HG03439 (cell line): Measurements from ENCODE around the gene ASB18.

Source experiments
- ATAC-seq: cut with Tn5 transposase; IDR thresholded peaks from one replicate; pipeline ENCODE4 v1.9.1; 2021; ENCODE audit warnings: mild to moderate bottlenecking, moderate library complexity; ENCODE audit not compliant: unreplicated experiment

ASB18 gene

DNA sequence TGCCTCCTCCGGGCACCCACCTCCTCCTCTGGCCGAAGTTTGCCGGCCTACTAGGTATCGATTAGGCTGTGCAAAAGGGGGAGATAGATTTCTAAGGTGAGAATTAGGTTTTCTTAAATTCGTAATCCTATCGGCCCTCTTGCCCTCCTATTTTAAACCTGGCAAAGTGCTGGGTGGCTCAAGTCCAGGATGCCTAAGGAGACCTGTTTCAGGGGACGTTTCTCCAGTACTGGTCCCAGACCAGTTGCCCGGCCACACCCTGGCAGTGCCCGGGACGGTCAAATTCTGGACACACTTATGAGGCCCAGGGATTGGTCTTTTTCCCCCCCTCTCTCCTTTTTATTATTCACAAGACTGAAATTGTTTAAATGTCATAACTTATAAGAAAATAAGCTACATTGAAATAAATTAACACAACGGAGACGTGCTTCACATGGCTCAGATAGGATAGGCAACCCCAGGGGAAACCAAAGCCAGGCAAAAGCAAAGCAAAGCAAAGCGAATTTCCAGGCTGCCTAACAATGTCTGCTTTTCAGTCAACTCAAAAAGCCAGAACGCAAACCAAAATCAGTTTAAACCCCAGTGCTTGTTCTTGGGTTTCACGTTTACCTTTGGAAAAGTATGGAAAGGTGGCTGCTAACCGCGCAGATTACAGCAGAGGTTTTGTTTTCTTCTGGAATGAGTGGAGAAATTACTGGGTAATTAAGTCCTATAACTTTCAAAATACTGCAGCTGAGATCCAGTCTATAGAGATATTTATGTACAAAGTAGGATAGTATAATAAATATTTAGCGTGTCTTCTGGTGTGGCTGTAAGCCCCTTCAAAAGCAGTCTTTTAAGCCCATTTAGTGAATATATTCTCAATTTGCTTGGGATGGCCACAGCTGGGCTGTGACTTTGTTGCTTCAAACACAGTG is 99.0 kb downstream of the ASB18 start:
- no peak for ATAC-seq

DNA sequence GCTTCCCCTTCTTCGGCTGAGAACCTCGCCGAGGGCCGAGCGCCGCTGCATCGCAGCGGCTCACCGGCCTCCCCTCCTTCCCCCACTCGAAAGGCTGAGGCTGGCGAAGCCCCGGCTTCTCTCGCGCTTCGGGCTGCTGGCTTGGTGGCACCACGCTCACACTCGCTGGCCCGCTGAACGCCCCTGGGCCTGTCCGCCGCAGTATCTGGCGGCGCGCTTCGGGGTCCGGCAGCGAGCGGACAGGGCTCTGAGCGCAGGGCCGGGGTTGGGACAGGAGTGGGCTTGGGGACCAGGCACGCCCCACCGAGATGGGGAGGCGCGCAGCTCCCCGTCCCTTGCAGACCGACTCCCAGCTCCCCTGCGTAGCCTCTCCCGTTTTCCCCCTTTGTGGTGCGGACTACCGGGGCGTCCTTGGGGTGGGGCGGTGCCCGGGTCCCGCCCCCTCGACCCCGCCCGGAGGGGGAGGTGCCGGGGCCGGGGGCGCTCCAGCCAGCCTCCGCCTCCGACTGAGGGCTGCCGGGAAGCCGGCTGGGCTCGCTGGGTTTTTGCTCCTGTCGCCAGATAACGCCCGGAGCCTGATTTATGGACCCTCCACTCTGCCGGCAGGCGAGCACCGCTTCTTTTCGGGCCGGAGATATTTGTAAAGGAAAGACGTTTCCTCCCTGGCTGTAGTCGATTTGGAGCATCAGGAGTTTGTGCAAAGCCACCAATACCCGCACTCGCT is 99.8 kb downstream of the ASB18 start:
- ATAC-seq = no peak

DNA sequence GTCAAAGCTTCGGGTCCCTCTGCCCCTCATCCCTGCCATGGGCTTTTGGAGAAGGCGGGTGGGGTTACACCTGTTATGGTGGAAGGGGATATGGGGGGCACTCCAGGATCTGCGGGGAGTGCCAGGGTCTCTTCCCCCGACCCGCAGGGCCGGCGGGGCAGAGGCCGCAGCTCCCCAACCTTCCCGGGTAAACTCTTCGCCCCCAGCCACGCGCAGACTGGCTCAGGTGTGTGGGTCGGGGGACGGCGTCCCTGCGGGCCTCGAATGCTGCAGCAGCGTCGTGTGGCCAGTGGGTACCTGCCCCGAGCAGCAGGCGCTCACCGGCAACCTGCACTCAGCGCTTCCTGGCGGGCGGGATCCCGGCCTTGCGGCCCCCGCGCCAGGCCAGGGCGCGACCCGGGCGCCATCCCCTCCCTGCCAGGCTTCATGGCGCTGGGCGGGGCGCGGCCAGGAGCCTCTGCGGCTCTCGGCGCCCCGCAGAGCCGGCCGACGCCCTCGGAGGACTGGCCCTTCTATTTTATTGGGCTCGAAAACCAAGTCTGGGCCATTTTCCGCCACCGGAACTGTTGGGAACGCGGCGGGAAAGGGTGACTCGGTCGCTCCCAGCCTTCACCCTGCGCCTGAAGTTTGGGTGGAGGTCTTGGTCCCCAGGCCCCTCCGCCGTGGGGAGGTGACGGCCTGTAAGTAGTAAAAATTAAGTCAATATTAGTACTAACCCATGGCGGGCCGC is 100.6 kb downstream of the ASB18 start:
- ATAC-seq = no peak

DNA sequence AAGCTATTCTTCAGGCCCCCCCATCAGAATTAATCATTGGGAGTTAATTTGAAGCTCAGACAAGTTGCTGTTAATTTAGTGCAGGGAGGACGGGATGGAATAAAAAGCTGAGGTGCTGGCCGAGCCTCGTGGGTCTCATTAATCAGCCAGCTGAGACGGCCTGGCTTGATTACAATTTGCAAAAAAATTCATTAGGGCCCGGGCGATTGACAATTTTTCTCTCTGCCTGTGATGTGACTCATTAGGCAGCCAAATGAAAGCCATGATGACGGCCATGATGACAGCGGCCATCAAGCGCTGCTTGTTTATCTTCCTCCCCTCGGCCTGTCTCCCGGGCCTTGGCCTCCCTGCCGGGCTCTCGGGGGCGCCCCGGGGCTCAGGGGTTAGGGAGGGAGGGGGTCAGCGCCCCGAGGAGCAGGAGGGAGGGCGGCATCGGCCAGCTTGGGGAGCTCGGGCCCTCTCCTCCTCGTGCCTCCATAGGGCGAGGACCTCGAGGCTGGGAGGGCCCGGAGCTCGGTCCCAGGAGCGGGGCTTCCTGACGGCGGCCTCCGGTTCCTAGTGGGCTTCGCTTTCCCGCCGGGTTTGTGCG is 101.2 kb downstream of the ASB18 start:
- ATAC-seq = no peak

DNA sequence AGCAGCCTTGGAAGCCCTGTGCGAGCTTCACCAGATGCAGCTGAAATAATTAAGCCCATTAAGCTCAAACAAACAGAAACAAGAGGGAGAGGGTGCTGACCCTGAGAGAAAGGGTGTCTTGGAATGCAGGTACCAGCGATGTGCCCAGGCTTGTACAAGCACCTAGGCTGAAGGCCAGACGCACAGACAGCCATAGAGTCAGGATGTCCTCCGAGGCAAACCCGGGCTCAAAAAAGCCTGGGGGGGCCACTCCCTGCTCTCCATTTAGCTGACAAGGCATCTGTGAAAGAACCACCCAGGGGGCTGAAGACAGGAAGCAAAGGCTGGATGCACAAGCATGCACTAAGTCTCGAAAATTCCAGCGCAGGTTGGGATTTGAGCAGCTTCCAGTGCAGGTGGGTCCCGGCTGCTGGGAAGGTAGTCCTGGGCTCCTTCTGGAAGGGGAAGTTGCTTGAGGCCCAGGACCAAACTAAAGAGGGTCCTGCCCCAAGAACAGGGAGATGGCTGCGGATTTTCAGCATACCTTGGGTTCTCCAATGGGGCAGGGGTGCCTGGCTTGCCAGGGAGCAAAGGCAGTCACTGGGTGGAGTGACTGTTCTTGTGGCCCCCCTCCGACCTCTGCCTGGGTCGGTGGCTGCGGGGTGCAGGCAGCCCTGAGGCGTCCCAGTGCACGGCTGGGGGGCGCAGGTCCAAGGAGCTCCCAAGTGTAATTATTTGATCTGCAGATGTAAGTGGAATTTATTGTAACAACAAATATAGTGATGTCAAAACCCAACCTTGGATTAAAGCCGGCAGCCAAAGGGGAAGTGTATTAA is 102.0 kb downstream of the ASB18 start:
- no peak for ATAC-seq

DNA sequence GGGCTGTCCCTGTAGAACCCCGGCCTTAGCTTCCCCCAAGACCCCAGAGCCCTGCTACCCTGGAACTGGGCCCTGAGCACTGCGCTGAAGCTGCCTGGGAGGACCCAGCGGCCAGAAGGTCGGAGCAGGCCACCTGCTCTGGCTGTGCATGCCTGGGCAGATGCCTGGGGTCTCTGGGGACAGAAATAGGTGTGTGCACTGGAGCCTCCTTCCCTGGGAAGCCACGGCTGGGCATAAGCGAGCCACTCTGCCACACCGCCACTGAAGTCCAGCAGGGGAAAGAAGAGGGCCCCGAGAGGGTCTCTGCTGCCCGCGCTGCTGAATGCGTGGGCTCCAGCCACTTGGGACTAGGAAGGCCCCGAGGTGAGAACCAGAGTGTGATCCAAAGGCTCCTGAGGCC is 102.7 kb downstream of the ASB18 start:
- no peak for ATAC-seq

DNA sequence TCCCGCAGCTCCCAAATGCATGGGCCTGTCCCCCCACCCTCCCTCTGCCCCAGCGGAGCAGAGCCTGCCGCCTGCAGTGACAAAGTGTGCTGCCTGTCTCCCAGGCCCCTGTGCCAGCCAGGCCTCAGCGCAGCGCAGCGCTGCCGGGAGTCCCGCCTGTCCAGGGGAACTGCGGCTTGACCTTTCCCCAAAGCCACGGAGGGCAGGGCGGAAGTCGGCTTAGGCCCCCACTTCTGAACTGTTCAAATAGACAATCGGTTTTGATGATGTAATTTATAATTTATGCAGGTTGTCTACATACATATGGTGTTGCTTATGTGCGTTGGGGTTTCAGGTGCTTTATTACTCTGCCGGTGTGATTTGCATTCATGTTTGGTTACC is 103.1 kb downstream of the ASB18 start:
- no peak for ATAC-seq

DNA sequence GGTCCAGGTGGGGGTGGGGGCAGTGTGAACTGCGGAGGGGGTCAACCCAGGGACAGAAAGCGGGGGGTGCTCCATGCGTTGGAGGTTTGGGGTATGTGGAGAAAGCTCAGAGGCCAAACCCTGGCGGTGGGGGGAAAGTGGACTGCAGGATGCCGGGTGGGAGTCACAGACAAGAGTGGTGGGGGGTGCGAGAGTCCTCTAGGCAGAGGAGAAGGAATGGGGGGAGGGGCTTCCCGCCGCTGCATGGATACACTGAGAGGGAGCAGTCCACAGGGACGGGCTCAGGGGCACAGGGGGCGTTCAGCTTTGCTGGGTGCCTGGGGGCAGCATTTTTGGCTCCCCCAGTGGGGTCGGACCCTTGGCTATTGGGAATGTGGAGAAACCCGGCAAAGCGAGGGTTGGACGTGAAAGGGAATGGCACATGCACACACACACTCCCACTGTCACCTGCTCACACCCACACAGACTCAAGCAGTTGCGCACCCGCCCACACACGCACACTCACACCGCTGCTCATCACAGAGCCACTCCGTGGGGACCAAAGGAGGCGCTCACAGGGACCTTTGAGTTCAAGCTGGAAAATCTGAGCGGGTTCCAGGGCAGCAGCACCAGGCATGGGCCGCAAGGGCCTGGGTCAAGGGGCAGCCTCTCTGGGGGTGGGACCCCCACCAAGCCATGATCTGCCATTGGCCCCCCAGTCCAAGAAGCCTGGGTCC is 103.7 kb downstream of the ASB18 start:
- ATAC-seq = no peak

DNA sequence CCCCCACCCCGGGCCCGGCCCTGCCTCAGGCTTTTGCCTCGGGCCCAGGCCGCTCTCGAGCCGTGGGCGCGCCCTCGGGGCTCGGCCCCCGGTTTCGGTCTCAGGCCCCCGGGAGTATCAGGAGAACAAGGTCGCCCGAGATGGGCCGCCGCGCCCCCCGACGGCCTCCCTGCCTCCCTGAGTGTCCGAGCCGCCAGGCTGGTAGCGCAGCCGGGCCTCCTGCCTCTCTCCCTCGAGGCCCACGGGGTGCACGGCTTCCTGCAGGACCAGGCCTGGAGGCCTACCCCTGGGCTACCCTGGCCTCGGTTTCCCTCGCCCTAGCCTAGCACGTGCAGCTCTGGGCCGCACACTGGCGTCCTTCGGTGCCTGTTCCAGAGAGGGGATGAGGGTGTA is 104.4 kb downstream of the ASB18 start:
- no peak for ATAC-seq

DNA sequence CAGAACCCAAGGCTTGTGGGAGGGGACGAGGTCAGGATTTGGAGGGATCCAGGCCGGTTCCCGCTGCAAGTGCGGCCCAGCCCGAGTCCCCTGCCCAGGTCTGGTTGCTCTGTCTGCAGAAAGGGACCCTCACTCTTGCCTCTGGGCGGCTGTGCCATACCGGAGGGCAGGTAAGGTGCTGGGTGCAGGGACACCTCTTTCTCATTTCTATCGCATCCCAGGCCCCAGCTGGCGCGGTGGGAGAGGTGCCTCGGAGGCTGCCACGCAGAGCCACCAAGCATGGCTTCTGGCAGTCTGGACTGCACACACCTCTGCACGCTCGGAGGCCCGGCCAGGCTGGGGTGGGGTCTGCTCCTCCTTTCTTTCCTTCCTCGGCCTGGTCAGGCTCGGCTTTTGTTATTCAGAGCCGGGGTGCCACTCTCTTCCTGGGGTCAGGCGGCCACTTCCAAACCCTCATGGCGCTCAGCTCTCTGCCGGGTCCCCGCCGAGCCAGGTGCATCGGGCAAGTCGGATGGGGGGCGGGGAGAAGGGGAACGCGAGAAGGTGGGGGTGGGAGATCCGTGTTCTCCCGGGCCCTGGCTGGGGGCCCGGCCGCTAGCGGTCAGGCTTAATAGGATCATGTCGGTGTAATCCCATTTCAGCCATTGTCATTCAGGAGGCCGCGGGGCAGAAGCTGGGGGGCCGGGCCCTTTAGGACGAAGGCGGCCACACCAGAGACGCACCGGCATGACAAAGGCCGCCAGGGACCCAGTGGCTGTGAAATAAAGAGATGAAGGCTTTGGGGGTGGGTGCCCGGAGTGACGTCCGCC is 105.0 kb downstream of the ASB18 start:
- no peak for ATAC-seq

DNA sequence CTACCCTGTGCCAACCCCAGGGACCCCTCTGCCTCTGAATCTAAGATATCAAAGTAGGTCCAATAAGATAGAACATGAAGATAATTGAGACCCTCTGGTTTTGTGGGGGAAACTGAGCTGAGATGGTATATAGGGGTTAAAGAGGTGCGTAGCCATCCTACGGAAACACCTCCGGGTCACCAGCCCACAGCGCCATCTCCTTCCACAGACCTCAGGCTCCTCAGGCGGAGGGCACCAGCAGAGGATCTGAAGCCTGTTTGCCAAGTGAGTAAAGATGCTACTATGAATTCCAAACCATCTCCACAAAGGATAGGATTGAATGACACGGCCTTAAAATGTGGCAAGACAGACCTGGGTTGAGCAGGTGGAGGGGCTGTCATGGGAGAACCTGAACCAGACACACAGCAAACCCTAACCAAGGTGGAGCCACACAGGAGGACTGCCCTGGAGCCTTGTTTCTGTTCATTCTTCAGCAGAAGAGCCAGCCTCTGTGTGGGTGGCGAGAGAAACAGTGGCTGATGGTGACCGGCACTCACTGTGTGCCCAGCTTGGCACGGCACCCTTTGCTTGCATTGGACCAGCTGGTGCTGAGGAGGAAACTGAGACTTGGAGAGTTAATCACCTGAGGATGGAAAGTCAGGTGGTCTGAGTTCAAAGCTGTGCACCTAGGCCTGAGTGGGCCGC is 106.2 kb downstream of the ASB18 start:
- no peak for ATAC-seq

DNA sequence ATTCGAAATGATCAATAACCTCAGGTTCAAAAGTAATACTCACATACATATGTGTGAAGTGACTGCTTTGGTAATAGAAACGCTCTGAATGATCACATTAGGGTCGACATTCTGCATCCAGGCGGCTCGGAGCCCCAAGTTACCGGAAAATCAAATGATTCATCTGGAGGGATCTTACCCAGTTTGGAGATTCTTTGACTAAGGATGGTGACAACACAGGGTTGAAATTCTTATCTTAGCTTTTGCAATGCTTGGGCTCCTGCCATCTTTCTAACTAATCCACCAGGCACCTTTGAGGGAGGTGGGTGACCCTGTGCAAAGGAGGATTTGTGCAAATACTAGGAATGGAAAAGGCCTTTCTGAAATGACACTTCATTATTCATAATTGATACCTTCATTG is 106.8 kb downstream of the ASB18 start:
- no peak for ATAC-seq

DNA sequence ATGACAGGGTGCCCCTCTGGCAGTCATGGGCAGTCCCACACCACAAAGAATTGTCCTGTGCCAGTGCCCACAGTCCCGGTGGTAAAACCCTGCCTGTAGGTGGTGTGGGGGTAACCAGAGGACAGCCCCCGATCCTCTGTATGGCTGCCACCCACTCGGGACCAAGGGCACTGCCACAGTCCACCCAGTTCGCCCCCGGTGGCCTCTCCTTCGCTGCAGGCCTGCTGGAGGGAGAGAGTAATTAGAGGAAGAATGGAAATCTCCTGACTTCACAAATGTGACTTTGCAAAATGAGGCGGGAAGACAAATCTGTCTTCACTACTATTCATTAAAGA is 107.4 kb downstream of the ASB18 start:
- ATAC-seq = no peak

DNA sequence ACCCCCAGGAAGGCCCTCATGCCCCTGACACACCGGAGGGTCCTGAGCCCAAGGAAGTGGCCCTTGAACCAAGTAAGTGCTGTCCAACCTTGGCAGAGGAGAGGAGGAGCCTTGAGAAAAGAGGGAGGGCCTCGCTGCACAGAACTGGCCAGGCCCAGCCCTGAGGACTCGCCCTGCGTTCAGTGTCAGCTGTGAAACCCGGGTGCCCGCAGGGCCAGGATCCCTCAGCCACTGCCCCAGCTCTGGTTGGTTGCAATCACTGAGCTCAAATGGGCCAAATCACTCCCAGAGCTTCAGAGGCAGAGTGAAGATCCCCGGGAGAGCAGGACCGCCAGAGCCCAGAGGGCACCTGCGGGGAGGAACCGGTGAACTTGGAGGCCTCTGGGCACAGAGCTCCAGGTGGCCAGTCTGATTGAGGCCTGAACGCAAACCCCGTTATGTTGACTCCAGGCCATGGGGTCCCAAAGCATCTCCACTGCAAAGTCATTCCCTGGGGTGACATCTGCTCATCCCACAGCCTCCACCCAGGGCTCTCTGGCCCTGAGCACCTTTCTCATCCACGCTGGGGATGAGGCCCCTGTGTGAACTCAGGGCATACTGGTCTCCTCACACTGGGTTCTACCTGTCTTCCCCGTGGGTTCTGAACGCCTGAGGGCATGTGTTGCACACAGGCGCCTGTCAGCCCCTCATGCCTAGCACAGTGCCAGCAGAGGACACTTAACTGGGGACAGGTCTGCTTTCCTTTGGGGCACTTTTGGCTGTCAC is 107.9 kb downstream of the ASB18 start:
- ATAC-seq = no peak

DNA sequence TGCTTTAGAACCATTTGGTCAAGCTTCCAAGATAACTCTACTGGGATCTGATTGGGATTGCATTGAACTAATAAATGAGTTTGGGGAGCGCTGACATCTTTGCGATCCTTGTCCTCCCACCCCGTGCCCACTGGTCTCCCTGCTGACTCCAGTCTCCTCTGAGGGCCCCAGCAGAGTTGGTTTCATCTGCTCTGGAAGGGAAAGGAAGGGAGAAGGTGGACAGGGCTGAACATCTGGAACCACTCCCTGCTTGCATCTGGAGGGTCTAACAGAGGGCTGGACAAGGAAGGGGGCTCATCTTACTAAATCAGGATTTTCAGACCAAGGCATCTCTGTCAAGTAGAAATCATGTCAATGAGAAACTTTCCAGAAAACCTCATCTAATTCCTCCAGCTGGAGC is 108.8 kb downstream of the ASB18 start:
- ATAC-seq = no peak

DNA sequence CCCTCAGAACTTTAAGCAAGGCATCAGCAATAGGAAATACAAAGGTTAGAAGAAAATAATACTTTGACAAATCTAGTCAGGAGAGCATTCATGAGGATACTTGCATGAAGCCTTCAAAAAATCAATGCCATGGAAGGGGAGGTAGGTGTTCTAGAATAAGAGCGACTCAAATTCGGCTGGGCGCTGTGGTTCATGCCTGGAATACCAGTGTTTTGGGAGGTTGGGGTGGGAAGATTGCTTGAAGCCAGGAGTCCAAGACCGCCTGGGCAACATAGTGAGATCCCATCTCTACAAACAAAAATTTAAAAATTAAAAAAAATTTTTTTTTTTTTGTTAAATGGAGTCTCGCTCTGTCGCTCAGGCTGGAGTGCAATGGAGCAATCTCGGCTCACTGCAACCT is 117.8 kb downstream of the ASB18 start:
- no peak for ATAC-seq

DNA sequence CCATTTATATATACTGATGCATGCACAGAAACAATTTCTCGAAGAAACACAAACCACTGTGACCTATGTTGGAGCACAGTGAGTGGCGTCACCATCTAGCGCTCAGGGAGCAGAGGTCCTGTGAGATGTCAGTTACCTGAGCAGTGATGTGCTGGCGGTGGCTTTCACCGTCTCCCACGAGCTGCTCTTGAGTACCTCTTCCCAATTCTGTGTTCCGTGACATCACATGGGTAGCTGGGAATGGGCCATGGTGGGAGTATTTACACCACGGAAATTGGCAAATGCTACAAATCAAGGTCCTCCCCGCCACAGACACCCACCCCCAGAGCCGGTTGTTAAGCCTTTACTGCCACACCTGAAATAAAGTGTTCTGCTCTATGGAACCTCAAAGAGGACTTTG is 120.4 kb downstream of the ASB18 start:
- ATAC-seq = no peak
